Left lung (tissue), 10 donors: ENCODE data around the gene FBL. TPM values are rescaled to one million over a fixed set of nuclear protein-coding genes. Genes with fewer than 3 reads are reported as not detected.

Experiments
- ATAC-seq: fragments of 200-7000 bp; cut with Tn5 transposase; one replicate; pipeline ENCODE4 v1.9.1; 2020; ENCODE audit warnings: moderate library complexity
- DNase-seq, 4 donors: peaks; one replicate each; pipeline ENCODE4 v3.0.0-alpha.2; 2013 to 2020
- H3K27ac ChIP-seq, 2 donors: fragments of 200-600 bp; sonication (generic) in 1 of 2; one replicate each; pipeline versions ENCODE4 v1.5.0 to v1.8.0; 2020 to 2021
- H3K27me3 ChIP-seq, 2 donors: fragments of 200-600 bp; sonication (generic) in 1 of 2; one replicate each; pipeline versions ENCODE4 v1.5.0 to v1.8.0; 2020 to 2021
- H3K36me3 ChIP-seq, 2 donors: fragments of 200-600 bp; sonication (generic) in 1 of 2; one replicate each; pipeline versions ENCODE4 v1.5.0 to v1.8.0; 2020 to 2021
- H3K4me1 ChIP-seq, 2 donors: fragments of 200-600 bp; one replicate each; pipeline ENCODE4 v1.8.0; 2021
- H3K4me3 ChIP-seq, 2 donors: fragments of 200-600 bp; sonication (generic) in 1 of 2; one replicate each; pipeline versions ENCODE4 v1.5.0 to v1.8.0; 2020 to 2021; ENCODE audit warnings: mild to moderate bottlenecking in 1 of 2
- H3K9me3 ChIP-seq, 2 donors: fragments of 200-600 bp; sonication (generic) in 1 of 2; one replicate each; pipeline versions ENCODE4 v1.5.0 to v1.8.0; 2020 to 2021
- CTCF ChIP-seq, 2 donors: fragments of 200-600 bp; sonication (generic) in 1 of 2; IDR thresholded peaks; one replicate each; pipeline versions ENCODE4 v1.5.0 to v1.8.0; 2021; ENCODE audit warnings: antibody characterized with exemption in 2 of 2
- intact Hi-C, 2 donors: fragments of 100-400 bp; cut with DNase I; formaldehyde crosslinking; loops; one replicate each; pipeline versions ENCODE4 v1.11.2 to v1.14.2; 2022
- polyA plus RNA-seq, 6 donors: library from polyadenylated mRNA; unstranded; fragments of 120-200 nt; gene quantifications; one replicate each; pipeline ENCODE4 v1.2.1, GENCODE V29; 2013; ENCODE audit not compliant: insufficient read length in 6 of 6
- total RNA-seq, 2 donors: library from RNA; stranded (reverse); fragmentation: NEBNext Ultra II Directional; extraction: Animal tissue kit (Norgen Biotek cat#: 25700); gene quantifications; one replicate each; pipeline ENCODE4 v1.2.1, GENCODE V29; 2021
- donor health status: DM: no; HTN: yes; CAD: no.
- donor health status: DM: no; HTN: no; CAD: no.

Gene FBL
- total and polyA plus RNA-seq, 8 donors = 82.5 to 375 (median 340) TPM

GRCh38 chr19:39829702-39830275 is 16.4 kb downstream of the FBL start:
- Histone ChIP-seq H3K27ac (no peak overlapping the region), H3K36me3 (peaks cover 0 to 69% of the 10 kb centered on the region in 2 donors), H3K9me3 (no peaks in the 10 kb centered on the region), H3K4me3 (no peak overlapping the region), H3K4me1 (peaks cover 6 to 31% of the 10 kb centered on the region in 2 donors), H3K27me3 (no peaks in the 10 kb centered on the region)
- DNase-seq (no peak), ATAC-seq (no peak)
- intact Hi-C loops = no loop called here
- no peak for TF ChIP-seq CTCF (IDR thresholded peaks at IDR 0.05)

- no peak for DNase-seq
- Histone ChIP-seq H3K36me3 (peaks cover 0 to 63% of the 10 kb centered on the region in 2 donors), H3K27me3 (no peaks in the 10 kb centered on the region), H3K27ac (no peak overlapping the region), H3K9me3 (no peaks in the 10 kb centered on the region), H3K4me3 (no peak overlapping the region), H3K4me1 (peaks cover 6 to 29% of the 10 kb centered on the region in 2 donors)
- no peak for ATAC-seq
- TF ChIP-seq CTCF (IDR thresholded peaks at IDR 0.05) = no peak
- intact Hi-C loops = no loop called here
These were observed 17.5 kb downstream of the FBL start for GRCh38 chr19:39828654-39829032.

GRCh38 chr19:39828015-39828653 is 18.0 kb downstream of the FBL start:
- H3K4me1 ChIP-seq = peaks cover 6 to 31% of the 10 kb centered on the region in 2 donors
- peaks cover 0 to 63% of the 10 kb centered on the region in 2 donors for H3K36me3 ChIP-seq
- H3K4me3 ChIP-seq = no peak overlapping the region
- no peaks in the 10 kb centered on the region for H3K9me3 ChIP-seq
- no peaks in the 10 kb centered on the region for H3K27me3 ChIP-seq
- intact Hi-C loops = no loop called here
- no peak for TF ChIP-seq CTCF (IDR thresholded peaks at IDR 0.05)
- ATAC-seq (no peak), DNase-seq (no peak)
- H3K27ac ChIP-seq = no peak overlapping the region

- peaks cover 0 to 63% of the 10 kb centered on the region in 2 donors for H3K36me3 ChIP-seq
- no peak for TF ChIP-seq CTCF (IDR thresholded peaks at IDR 0.05)
These were observed 19.0 kb downstream of the FBL start for GRCh38 chr19:39827216-39827615.

GRCh38 chr19:39826311-39826945 is 19.8 kb downstream of the FBL start:
- Histone ChIP-seq H3K27ac (no peak overlapping the region), H3K4me3 (no peak overlapping the region), H3K4me1 (peaks cover 0 to 18% of the 10 kb centered on the region in 2 donors), H3K27me3 (no peaks in the 10 kb centered on the region), H3K9me3 (no peaks in the 10 kb centered on the region), H3K36me3 (peaks cover 0 to 60% of the 10 kb centered on the region in 2 donors)
- DNase-seq (no peak), ATAC-seq (no peak)
- no peak for TF ChIP-seq CTCF (IDR thresholded peaks at IDR 0.05)
- intact Hi-C loops = no loop called here

More at GRCh38 chr19:39827216-39827615, 19.0 kb downstream of the FBL start:
- Histone ChIP-seq H3K27ac (no peak overlapping the region), H3K27me3 (no peaks in the 10 kb centered on the region), H3K9me3 (no peaks in the 10 kb centered on the region), H3K4me1 (peaks cover 0 to 22% of the 10 kb centered on the region in 2 donors), H3K4me3 (no peak overlapping the region)
- intact Hi-C loops = no loop called here
- no peak for DNase-seq
- ATAC-seq = no peak
